T-helper 2 cell treated with Interferon-gamma antibody and Interleukin-4, amounts not matched to agents 5 μg/mL and 100 μg/mL, for 36 hours (primary cell): ENCODE data around the gene DUS3L.

Experiments used
- DNase-seq: peaks from one replicate; pipeline ENCODE4 v3.0.0; 2021; ENCODE audit warnings: low spot score
- H3K27ac Mint-ChIP-seq: one replicate; pipeline ENCODE4 v1.8.0; 2021; ENCODE audit warnings: mild to moderate bottlenecking, mixed read lengths
- H3K27me3 Mint-ChIP-seq: one replicate; pipeline ENCODE4 v1.8.0; 2021; ENCODE audit warnings: low read depth, mixed read lengths
- H3K36me3 Mint-ChIP-seq: one replicate; pipeline ENCODE4 v1.8.0; 2021; ENCODE audit warnings: low read depth, mixed read lengths
- H3K4me1 Mint-ChIP-seq: one replicate; pipeline ENCODE4 v1.8.0; 2021; ENCODE audit warnings: low read depth, mixed read lengths
- H3K4me3 Mint-ChIP-seq: one replicate; pipeline ENCODE4 v1.8.0; 2022; ENCODE audit warnings: mild to moderate bottlenecking, moderate library complexity, mixed read lengths
- H3K9me3 Mint-ChIP-seq: one replicate; pipeline ENCODE4 v1.8.0; 2021; ENCODE audit warnings: mixed read lengths

DUS3L gene

GRCh38 chr19:5790559-5791520 lies at the start of gene DUS3L:
Gene DUS3L, minus strand, starts transcription at chr19:5791163. Its CDS starts 22 bp downstream, at chr19:5791141.
- Mint-ChIP-seq H3K9me3 (peaks cover 3% of the 10 kb centered on the region), H3K36me3 (peaks cover 30% of the 10 kb centered on the region), H3K27ac (peak within 1 kb of the TSS; percentile 100), H3K4me1 (peaks cover 9% of the 10 kb centered on the region), H3K27me3 (no peaks in the 10 kb centered on the region), H3K4me3 (peak within 1 kb of the TSS; percentile 100)
- peak; percentile 96 for DNase-seq

- Mint-ChIP-seq H3K4me3 (no peak within 1 kb of the TSS), H3K27me3 (no peaks in the 10 kb centered on the region), H3K4me1 (peaks cover 2% of the 10 kb centered on the region), H3K36me3 (no peaks in the 10 kb centered on the region), H3K27ac (no peak within 1 kb of the TSS), H3K9me3 (no peaks in the 10 kb centered on the region)
- DNase-seq = no peak
Measured at GRCh38 chr19:5839065-5840017, 48.4 kb upstream of the DUS3L start, which contains the start of gene FUT6. Gene FUT6, minus strand, starts transcription at chr19:5839702. Its CDS starts 7,135 bp downstream, at chr19:5832567.

DNA sequence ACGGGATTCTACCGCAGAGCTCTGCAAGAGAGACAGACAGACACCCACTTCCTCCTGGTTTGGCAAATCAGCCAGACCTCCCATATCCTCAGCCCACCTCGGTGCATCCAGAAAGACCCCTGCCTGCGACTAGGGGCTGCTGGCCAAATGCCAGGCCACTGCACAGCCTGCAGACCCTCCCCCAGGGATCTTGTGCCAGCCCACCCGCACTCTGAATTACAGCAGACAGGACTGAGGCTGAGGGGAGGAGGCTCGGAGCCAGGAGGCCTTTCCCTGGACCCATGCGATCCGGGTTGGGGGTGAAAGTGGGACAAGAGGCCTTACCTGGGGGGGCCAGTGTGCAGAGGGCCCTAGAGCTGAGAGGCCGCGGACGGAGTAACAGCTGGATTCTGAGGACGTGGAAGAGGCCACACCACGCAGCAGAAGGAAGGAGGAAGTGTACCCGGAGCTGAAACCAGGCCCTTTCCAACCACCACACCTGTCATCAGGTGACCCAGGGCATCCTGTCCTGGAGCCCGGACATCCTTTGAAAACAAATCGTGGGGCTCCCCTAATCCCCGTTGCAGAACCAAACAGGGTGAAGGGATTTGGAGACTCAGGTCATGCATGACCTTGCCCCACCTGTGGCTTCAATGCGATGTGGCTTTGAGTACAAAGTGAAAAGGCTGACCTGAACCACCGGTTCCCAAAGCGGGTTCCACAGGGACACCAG lies 47.5 kb upstream of the DUS3L start:
- no peak overlapping the region for H3K27ac Mint-ChIP-seq
- H3K4me3 Mint-ChIP-seq = no peak overlapping the region
- H3K36me3 Mint-ChIP-seq = no peaks in the 10 kb centered on the region

GRCh38 chr19:5837761-5838352 lies 46.9 kb upstream of the DUS3L start:
- Mint-ChIP-seq H3K4me3 (no peak overlapping the region), H3K36me3 (no peaks in the 10 kb centered on the region), H3K27me3 (no peaks in the 10 kb centered on the region), H3K4me1 (peaks cover 2% of the 10 kb centered on the region), H3K9me3 (no peaks in the 10 kb centered on the region), H3K27ac (peak overlapping the region; percentile 6)
- DNase-seq = no peak

More for the DNA sequence above, 47.5 kb upstream of the DUS3L start:
- Mint-ChIP-seq H3K4me1 (peaks cover 2% of the 10 kb centered on the region), H3K27me3 (no peaks in the 10 kb centered on the region), H3K9me3 (no peaks in the 10 kb centered on the region)
- no peak for DNase-seq

DNA sequence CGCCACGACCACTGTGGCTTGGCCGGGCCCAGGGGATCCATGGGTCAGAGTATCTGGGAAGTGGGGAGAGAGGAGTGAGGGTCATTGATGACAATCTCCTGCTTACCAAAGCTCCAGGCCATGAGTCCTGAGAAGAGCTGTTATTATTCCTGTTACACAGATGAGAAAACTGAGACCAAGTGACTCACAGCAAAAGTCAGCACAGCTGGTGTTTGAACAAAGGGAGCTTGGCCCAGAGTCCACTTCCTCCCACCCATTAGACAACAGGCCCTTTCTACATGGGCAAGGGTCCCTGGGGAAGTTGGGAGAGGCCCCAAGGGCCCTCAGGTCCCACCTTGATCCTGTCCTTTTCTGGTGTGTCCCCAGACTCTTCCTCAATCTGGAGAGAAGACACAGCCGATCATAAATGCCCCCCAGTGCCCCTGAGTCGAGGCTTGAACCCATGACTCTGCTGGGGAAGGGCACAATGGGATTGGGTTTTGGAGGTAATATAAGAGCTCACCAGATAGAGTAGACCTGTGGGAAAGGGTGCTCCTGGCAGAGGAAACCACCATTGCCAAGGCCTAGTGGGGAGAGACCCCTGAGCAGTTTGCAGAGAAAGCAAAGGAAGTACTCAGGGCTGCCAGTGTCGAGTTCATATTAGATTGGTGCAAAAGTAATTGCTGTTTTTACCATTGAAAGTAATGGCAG lies 41.7 kb upstream of the DUS3L start:
- H3K9me3 Mint-ChIP-seq = no peaks in the 10 kb centered on the region
- H3K4me3 Mint-ChIP-seq = no peak overlapping the region
- peaks cover 3% of the 10 kb centered on the region for H3K4me1 Mint-ChIP-seq
- no peaks in the 10 kb centered on the region for H3K36me3 Mint-ChIP-seq
- DNase-seq = no peak
- no peak overlapping the region for H3K27ac Mint-ChIP-seq
- H3K27me3 Mint-ChIP-seq = peaks cover 3% of the 10 kb centered on the region

- H3K27ac Mint-ChIP-seq = no peak overlapping the region
- H3K36me3 Mint-ChIP-seq = no peaks in the 10 kb centered on the region
Measured at GRCh38 chr19:5832061-5832460, 41.1 kb upstream of the DUS3L start.

GRCh38 chr19:5831159-5831558 lies 40.2 kb upstream of the DUS3L start:
- no peak for DNase-seq

More at GRCh38 chr19:5832061-5832460, 41.1 kb upstream of the DUS3L start:
- Mint-ChIP-seq H3K9me3 (no peaks in the 10 kb centered on the region), H3K27me3 (peaks cover 3% of the 10 kb centered on the region), H3K4me1 (peaks cover 6% of the 10 kb centered on the region), H3K4me3 (no peak overlapping the region)
- no peak for DNase-seq

GRCh38 chr19:5829567-5830310 lies 38.8 kb upstream of the DUS3L start:
- Mint-ChIP-seq H3K9me3 (no peaks in the 10 kb centered on the region), H3K27ac (peak overlapping the region; percentile 71), H3K4me3 (peak overlapping the region; percentile 58), H3K27me3 (peaks cover 3% of the 10 kb centered on the region), H3K36me3 (no peaks in the 10 kb centered on the region), H3K4me1 (peaks cover 6% of the 10 kb centered on the region)
- DNase-seq = no peak

More at GRCh38 chr19:5831159-5831558, 40.2 kb upstream of the DUS3L start:
- H3K27me3 Mint-ChIP-seq = peaks cover 3% of the 10 kb centered on the region
- no peaks in the 10 kb centered on the region for H3K36me3 Mint-ChIP-seq
- no peak overlapping the region for H3K4me3 Mint-ChIP-seq
- H3K9me3 Mint-ChIP-seq = no peaks in the 10 kb centered on the region
- peaks cover 6% of the 10 kb centered on the region for H3K4me1 Mint-ChIP-seq
- no peak overlapping the region for H3K27ac Mint-ChIP-seq

- H3K4me3 Mint-ChIP-seq = peak overlapping the region; percentile 100
- peaks cover 6% of the 10 kb centered on the region for H3K4me1 Mint-ChIP-seq
- peaks cover 3% of the 10 kb centered on the region for H3K27me3 Mint-ChIP-seq
- DNase-seq = no peak
- H3K36me3 Mint-ChIP-seq = no peaks in the 10 kb centered on the region
- peak overlapping the region; percentile 100 for H3K27ac Mint-ChIP-seq
- no peaks in the 10 kb centered on the region for H3K9me3 Mint-ChIP-seq
Measured at GRCh38 chr19:5828661-5829566, 38.0 kb upstream of the DUS3L start.

DNA sequence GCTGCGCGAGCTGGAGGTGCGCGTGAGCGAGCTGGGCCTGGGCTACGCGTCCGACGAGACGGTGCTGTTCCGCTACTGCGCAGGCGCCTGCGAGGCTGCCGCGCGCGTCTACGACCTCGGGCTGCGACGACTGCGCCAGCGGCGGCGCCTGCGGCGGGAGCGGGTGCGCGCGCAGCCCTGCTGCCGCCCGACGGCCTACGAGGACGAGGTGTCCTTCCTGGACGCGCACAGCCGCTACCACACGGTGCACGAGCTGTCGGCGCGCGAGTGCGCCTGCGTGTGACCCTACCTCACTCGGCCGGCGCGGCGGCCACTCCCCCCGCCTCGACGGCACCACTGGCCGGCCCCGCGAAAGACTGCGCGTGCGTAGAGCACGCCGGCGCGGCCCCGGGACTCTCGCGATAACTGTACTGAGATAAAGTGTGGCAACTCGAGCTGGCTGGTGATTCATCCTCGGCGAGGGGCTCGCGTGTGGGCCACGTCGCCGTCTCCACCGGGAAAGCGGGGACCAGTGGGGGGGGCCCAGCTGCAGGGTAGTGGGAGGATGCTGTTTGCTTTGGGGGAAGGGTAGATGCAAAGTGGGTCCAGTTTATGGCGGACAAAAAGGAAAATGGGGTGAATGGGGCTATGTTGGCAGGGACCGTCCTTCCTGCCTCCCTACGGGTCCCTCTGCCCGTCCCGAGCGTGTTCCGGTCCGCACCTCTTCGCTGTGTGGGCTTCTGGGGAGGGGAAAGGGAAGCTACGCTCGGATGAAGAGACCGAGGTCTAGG lies 37.1 kb upstream of the DUS3L start:
- peaks cover 6% of the 10 kb centered on the region for H3K4me1 Mint-ChIP-seq
- peak; percentile 99 for DNase-seq
- H3K4me3 Mint-ChIP-seq = peak overlapping the region; percentile 100
- H3K27me3 Mint-ChIP-seq = peaks cover 3% of the 10 kb centered on the region
- peak overlapping the region; percentile 100 for H3K27ac Mint-ChIP-seq
- no peaks in the 10 kb centered on the region for H3K36me3 Mint-ChIP-seq
- no peaks in the 10 kb centered on the region for H3K9me3 Mint-ChIP-seq
